NCI-H1694 treated with DMSO at 0.1 percent for 48 hours (cell line): ENCODE results near the gene RNU7-1.

Source experiments
- DNase-seq: peaks from one replicate; lab custom pipeline; 2025; lab: John Stamatoyannopoulos, UW

The RNU7-1 gene

DNA sequence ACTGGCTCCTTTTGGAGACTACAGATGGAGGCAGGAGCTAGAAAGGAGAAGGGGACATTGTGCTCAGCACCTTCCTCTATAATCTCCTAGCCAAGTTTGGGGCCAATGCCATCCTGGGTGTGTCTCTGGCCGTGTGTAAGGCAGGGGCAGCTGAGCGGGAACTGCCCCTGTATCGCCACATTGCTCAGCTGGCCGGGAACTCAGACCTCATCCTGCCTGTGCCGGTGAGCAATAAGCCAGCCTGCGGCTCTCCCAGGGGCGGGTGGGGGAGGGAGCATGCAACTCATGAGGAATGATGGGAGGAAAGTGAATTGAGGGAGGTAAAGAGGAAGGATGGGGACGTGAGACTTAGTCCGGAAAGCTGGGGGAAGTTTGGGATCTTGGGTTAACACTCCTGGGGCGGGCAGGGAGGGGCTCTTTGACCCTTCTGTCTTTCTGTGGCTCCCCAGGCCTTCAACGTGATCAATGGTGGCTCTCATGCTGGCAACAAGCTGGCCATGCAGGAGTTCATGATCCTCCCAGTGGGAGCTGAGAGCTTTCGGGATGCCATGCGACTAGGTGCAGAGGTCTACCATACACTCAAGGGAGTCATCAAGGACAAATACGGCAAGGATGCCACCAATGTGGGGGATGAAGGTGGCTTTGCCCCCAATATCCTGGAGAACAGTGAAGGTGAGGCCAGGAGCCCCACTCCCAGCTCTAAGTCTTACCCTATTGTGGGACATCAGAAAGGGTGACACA lies 26.0 kb upstream of the RNU7-1 start:
- DNase-seq, result no peak

DNA sequence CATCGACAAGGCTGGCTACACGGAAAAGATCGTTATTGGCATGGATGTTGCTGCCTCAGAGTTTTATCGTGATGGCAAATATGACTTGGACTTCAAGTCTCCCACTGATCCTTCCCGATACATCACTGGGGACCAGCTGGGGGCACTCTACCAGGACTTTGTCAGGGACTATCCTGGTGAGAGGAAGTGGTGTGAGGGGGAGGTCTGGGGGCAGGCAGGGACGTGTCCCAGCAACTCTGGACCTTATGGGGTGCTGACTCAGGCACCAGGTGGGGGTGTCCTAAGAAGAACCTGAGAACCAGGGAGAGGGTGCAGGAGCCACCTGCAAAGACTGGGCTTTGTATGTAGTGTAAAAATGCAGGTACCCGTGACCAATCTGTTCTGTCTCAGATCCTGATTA lies 24.0 kb upstream of the RNU7-1 start:
- no peak for DNase-seq

DNA sequence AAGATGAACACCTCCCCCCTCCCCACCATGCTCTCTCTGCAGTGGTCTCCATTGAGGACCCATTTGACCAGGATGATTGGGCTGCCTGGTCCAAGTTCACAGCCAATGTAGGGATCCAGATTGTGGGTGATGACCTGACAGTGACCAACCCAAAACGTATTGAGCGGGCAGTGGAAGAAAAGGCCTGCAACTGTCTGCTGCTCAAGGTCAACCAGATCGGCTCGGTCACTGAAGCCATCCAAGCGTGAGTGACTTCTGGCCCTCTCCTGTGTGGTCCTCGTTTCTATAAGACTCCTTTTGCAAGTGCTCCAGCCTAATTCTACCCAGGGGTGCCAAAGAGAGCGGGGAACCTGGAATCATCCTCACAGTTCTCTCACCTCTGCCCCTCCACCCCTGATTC lies 22.1 kb upstream of the RNU7-1 start:
- no peak for DNase-seq

DNA sequence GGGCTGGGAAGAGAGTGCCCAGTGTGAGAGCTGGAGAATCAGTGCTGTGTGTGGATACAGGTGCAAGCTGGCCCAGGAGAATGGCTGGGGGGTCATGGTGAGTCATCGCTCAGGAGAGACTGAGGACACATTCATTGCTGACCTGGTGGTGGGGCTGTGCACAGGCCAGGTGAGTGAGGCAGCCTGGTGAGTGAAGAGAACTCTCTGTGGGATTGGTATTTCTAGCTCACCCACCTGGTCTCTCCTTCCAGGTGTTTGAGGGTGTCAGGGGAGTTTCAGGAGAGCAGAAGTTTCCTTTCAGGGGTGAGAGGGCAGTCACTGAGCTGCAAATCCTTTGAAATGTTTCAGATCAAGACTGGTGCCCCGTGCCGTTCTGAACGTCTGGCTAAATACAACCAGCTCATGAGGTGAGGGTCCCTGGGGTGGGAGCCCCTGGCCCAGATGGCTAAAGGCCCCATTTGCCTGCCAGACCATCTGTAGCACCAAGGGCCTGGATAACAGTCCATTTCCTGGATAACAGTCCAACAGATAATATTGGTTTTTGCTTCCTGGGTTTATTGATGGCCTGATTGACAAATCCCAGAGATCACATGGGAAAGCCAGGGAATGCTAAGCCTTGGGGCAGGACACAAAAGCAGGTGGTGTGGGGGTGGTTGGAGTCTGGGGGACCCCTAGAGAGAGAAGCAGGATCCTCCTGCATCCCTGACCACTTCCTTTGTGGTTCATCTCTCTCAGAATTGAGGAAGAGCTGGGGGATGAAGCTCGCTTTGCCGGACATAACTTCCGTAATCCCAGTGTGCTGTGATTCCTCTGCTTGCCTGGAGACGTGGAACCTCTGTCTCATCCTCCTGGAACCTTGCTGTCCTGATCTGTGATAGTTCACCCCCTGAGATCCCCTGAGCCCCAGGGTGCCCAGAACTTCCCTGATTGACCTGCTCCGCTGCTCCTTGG lies 21.3 kb upstream of the RNU7-1 start:
- no peak for DNase-seq

DNA sequence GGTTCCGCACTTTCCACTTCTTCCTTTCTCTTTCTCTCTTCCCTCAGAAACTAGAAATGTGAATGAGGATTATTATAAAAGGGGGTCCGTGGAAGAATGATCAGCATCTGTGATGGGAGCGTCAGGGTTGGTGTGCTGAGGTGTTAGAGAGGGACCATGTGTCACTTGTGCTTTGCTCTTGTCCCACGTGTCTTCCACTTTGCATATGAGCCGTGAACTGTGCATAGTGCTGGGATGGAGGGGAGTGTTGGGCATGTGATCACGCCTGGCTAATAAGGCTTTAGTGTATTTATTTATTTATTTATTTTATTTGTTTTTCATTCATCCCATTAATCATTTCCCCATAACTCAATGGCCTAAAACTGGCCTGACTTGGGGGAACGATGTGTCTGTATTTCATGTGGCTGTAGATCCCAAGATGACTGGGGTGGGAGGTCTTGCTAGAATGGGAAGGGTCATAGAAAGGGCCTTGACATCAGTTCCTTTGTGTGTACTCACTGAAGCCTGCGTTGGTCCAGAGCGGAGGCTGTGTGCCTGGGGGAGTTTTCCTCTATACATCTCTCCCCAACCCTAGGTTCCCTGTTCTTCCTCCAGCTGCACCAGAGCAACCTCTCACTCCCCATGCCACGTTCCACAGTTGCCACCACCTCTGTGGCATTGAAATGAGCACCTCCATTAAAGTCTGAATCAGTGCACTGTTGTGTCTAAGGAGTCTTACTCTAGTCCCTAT lies 20.4 kb upstream of the RNU7-1 start:
- DNase-seq, result no peak

DNA sequence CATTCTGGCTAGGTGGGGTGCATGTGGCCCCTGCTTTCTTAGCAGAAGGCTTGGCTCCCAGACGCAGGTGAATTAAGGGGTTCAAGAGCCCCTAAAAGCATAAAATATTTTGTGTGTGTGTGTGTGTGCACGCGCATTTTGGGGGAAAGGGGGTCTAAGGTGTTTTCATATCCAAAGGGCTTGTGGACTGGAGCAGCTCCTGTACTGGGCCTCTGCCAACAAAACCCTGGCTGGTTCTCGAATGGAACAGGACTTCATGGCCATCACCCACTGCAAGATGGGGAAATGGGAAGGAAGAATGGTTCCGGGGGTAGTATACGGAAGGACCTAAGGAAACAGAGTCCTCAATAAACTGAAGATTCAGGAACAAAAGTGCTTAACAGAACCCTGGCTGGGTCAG lies 19.8 kb upstream of the RNU7-1 start:
- DNase-seq, result no peak

DNA sequence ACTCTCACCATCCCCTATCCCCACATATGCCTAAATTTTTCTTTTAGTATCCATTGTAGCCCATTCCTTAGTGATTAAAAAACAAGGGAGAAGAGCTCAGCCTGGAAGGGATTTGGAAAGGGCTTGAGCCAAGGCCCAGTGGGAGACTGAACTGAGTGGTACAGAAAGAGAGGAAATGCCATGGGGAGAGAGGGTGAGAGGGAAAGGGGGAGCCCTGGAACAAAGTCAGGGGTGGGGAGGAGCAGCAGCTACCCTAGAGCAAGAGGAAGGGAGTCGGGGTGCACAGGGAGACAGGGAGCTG lies 18.4 kb upstream of the RNU7-1 start:
- peak; percentile 54 for DNase-seq

DNA sequence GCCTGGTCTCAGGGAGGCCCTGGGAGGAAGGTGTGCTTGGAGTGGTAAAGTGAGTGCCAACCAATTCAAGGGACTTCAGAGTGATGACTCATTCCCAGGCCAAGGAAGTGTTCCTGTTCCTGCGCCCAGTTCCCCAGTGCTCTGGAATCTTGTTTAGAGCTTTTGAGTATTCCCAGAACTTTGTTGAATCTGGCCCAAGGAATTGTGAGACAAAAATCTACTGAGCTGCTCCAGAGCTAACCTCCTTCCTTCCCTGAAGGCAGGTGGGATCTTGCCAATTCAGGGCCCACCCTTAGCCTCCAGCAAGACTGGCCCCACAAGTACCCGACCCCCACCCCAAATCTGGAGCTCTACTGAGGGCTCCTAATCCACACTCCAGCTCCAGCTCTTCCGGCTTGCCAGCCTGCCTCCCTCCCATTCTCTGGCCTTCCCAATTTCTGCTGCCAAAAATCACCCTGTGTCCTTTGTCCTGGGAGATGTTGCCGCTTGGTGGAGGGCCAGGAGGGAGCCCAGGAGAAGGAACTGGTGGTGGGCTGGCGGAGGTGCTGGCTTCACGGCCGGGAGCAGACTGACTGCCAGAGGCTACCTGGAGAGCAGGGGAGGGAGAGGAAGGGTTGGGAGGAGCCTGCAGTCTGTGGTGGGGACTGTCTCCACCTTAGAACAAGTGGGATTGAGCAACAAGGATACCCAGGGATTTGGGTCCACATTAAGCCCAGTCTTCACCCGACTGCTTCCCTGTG lies 17.9 kb upstream of the RNU7-1 start:
- DNase-seq, result peak; percentile 77

DNA sequence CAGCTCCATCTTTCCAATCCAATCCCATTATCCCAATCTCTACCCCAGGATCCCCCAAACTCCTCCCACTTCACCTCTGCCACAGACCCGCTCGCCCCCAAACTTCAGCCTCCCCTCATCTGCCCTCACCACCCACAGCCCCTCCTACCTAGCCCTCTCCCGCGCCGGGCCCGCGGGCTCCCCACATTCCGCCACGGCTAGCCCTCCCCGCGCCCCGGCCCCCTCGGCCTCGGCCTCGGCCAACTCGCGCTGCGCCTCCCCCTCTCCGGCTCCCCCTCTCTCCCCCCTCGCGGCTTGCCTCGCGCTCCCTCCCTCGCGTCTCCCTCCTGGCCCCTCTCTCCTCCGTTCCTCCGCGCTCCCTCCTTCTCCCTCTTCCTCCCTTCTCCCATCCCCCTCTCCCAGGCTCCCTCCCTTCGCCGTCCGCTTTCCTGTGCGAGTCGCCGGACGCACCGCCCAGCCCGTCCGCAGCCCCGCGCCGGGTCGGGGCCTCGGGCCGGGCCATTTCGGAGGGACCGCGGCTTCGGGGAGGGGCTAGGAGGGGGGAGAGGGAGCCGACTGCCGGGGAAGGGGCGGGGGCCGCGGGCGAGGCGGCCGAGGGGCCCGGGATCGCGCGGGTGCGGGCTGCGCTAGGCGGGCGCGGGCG lies 16.1 kb upstream of the RNU7-1 start, which contains the start of gene ATN1:
TSS of gene ATN1 (plus strand) at position 581 of the 643 bp plus-strand sequence. CDS start 6,043 bp downstream, outside the sequence.
- peak; percentile 44 for DNase-seq

DNA sequence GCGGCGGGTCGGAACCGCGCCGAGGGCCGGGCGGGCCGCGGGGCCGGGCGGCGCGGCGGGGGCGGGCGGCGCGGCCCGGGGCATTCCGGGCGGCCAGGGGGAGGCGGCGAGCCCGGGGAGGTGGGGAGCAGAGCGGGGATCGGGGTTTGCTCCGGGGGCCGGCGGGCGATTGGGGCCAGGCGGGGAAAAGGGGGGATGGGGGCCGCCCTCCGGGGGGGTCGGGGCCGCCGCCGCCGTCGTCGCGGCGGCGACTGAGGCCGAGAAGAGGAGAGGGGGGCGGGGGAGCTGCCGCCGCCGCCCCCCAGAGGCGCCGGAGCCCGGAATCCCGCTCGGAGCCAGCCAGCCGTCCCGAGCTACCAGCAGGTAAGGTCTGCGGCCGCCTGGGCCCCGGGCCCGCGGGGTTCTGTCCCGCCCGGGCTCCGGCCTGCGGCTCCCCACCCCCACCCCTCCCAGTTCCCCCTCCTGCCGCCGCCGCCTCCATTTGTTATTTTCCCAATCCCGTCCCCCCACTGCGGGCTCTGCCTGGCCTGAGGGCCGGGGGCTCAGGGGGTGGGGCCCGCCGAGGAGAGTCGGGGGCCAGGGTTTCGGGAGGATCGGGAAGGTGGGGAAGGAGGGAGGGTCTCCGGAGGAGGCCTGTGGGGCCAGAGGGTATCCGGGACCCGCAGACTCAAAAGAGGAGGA lies 15.5 kb upstream of the RNU7-1 start:
- no peak for DNase-seq

DNA sequence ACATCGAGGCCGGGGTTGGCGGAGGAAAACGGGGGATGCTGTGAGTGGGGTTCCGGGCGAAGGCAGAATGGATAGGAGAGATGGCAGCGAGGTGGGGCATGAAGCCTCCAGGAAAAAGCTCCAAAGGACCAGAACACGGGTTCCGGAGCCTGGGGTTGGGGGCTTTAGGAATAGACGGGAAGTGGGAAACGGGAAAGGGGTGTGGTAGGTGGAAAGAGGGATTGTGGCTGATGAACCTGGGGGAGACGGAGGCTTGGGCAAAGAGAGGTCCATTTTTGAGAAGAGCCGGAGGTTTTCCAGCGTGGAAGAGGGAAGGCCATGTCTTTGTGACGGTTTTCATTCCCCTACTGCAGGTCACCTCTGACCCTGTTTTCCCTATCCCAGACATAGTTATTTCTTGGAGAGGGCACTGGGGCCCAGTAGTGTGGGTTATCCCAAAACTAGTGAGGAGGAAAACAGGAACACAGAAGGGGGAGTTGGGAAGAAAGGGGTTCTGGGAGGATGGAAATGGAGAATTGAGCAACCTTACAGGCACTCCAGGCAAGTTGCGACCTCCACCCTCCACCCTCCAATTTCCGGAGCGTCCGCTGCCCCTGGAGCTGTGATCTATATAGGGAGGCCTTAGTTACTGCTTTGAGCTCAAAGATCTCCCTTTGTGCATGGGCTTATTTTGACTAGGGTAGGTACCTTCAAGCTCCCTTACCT lies 14.8 kb upstream of the RNU7-1 start:
- DNase-seq, result no peak

DNA sequence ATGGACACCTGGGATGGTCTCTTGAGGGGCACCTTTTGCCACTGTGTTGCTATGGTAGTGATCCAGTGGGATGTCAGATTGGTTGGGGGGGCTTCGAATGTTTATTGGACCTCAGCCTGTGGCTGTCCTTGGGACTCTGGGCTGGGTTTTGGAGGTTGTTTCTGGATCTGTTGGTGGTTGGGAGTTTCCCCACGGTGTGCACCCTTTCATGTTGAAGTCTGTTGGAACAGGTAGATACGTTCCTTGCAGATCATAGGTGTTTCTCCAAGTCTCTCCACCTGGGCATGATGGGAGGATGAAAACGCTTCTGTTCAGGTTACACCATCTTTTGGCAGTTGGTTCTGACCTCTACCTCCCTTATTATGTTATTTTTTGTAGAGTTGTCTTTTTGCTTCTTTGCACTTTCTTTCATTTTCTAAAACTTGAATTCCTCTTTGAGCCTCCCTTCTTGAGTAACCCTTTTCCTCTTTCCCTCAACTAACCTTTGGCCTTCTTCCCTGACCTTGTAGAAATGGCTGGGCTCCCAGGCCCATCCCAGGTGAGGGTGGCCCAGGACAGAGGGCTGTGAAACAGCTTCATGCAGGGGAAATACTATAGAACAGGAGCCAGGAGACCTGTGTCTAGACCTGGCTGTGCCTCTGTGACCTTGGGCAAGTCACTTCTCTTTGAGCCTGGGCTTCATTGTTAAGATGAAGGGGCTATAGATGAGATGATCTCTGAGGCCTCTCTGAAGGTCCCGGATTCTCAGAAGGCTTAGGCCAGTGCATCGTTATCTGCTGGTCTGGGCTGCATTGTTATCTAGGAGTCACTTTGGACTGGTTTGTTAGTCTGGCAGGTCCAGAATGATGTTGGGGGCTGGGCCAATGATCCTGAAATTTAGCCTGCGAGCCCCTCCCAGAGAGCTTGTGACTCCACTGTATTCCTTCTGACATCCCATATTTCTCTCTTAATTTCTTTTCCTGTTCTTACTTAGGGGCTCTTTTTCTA lies 13.9 kb upstream of the RNU7-1 start:
- no peak for DNase-seq

DNA sequence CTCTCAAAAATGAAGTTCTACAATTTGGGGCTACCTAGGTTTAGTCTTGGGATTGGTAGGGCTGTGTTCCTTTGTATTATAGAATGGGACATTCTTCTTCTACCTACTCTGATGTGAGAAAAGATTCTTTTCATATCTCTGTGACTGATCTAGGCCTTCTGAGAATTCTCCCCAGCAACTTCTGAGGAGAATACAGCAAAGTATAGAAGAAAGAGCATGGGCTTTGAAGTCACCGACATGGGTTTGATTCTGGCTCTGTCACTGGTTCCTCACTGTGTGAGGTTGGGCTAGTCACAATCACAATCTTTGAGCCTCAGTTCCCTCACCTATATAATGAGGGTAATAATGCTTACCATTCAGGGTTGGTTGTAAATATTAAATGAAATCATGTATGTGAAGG lies 10.8 kb upstream of the RNU7-1 start:
- no peak for DNase-seq

DNA sequence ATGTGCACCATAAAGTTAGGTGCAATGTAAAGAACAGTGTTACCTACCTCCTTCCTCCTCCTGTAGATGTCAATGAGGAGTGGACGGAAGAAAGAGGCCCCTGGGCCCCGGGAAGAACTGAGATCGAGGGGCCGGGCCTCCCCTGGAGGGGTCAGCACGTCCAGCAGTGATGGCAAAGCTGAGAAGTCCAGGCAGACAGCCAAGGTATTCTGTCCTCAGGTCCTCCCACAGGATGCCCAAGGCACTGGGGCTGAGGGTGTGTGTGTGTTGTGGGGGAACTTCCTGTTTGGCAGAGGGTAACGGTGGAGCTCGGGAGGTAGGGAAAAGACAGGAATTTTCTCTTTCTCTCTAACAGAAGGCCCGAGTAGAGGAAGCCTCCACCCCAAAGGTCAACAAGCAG lies 9.5 kb upstream of the RNU7-1 start:
- DNase-seq, result no peak

DNA sequence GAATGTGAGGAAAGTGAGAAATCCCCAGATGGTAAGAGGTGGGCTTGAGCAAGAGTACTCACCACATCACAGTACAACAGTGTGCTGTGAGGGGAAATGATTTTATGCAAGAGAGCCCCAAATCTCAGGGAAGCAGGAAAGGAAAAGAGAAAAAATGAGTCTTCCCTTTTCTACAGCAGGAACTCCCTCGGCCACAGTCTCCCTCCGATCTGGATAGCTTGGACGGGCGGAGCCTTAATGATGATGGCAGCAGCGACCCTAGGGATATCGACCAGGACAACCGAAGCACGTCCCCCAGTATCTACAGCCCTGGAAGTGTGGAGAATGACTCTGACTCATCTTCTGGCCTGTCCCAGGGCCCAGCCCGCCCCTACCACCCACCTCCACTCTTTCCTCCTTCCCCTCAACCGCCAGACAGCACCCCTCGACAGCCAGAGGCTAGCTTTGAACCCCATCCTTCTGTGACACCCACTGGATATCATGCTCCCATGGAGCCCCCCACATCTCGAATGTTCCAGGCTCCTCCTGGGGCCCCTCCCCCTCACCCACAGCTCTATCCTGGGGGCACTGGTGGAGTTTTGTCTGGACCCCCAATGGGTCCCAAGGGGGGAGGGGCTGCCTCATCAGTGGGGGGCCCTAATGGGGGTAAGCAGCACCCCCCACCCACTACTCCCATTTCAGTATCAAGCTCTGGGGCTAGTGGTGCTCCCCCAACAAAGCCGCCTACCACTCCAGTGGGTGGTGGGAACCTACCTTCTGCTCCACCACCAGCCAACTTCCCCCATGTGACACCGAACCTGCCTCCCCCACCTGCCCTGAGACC lies 8.0 kb upstream of the RNU7-1 start:
- no peak for DNase-seq

DNA sequence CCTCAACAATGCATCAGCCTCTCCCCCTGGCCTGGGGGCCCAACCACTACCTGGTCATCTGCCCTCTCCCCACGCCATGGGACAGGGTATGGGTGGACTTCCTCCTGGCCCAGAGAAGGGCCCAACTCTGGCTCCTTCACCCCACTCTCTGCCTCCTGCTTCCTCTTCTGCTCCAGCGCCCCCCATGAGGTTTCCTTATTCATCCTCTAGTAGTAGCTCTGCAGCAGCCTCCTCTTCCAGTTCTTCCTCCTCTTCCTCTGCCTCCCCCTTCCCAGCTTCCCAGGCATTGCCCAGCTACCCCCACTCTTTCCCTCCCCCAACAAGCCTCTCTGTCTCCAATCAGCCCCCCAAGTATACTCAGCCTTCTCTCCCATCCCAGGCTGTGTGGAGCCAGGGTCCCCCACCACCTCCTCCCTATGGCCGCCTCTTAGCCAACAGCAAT lies 7.4 kb upstream of the RNU7-1 start:
- DNase-seq, result no peak

DNA sequence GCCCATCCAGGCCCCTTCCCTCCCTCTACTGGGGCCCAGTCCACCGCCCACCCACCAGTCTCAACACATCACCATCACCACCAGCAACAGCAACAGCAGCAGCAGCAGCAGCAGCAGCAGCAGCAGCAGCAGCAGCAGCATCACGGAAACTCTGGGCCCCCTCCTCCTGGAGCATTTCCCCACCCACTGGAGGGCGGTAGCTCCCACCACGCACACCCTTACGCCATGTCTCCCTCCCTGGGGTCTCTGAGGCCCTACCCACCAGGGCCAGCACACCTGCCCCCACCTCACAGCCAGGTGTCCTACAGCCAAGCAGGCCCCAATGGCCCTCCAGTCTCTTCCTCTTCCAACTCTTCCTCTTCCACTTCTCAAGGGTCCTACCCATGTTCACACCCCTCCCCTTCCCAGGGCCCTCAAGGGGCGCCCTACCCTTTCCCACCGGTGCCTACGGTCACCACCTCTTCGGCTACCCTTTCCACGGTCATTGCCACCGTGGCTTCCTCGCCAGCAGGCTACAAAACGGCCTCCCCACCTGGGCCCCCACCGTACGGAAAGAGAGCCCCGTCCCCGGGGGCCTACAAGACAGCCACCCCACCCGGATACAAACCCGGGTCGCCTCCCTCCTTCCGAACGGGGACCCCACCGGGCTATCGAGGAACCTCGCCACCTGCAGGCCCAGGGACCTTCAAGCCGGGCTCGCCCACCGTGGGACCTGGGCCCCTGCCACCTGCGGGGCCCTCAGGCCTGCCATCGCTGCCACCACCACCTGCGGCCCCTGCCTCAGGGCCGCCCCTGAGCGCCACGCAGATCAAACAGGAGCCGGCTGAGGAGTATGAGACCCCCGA lies 6.8 kb upstream of the RNU7-1 start:
- DNase-seq, result peak; percentile 76
